Hepatocyte (in vitro differentiated cells): ENCODE data around the gene SHROOM2. TPM values are rescaled to one million over a fixed set of nuclear protein-coding genes. Genes with fewer than 3 reads are reported as not detected.

Source experiments
- DNase-seq: peaks from one replicate; pipeline ENCODE4 v3.0.0-alpha.2; 2016; ENCODE audit warnings: low spot score
- H2AFZ ChIP-seq: fragments of 200-600 bp; sonication (generic); 2 replicates; pipeline ENCODE4 v1.6.0; 2016; ENCODE audit warnings: antibody characterized with exemption, mild to moderate bottlenecking
- H3K27ac ChIP-seq: fragments of 200-600 bp; sonication (generic); 2 replicates; pipeline ENCODE4 v1.5.1; 2016; ENCODE audit warnings: mild to moderate bottlenecking
- H3K27me3 ChIP-seq: fragments of 200-600 bp; sonication (generic); 2 replicates; pipeline ENCODE4 v1.6.1; 2016
- H3K36me3 ChIP-seq: fragments of 200-600 bp; sonication (generic); replicated peaks from 2 replicates; pipeline ENCODE4 v1.5.1; 2016; ENCODE audit warnings: low read depth; ENCODE audit not compliant: insufficient read depth
- H3K4me1 ChIP-seq: fragments of 200-600 bp; sonication (generic); 2 replicates; pipeline ENCODE4 v1.5.1; 2016; ENCODE audit warnings: mild to moderate bottlenecking, moderate library complexity; ENCODE audit not compliant: insufficient read depth
- H3K4me2 ChIP-seq: fragments of 200-600 bp; sonication (generic); 2 replicates; pipeline ENCODE4 v1.6.0; 2016
- H3K4me3 ChIP-seq: fragments of 200-600 bp; sonication (generic); 2 replicates; pipeline ENCODE4 v1.5.1; 2016; ENCODE audit warnings: mild to moderate bottlenecking
- H3K79me2 ChIP-seq: fragments of 200-600 bp; sonication (generic); 2 replicates; pipeline ENCODE4 v1.6.0; 2017; ENCODE audit warnings: mild to moderate bottlenecking
- H3K9me2 ChIP-seq: fragments of 200-600 bp; sonication (generic); replicated peaks from 2 replicates; pipeline ENCODE4 v1.6.0; 2017; ENCODE audit warnings: mild to moderate bottlenecking; ENCODE audit not compliant: insufficient read depth
- H3K9me3 ChIP-seq: fragments of 200-600 bp; sonication (generic); 2 replicates; pipeline ENCODE4 v1.5.1; 2016; ENCODE audit warnings: low read depth, mild to moderate bottlenecking
- H4K20me1 ChIP-seq: fragments of 200-600 bp; sonication (generic); 2 replicates; pipeline ENCODE4 v1.6.0; 2016; ENCODE audit warnings: mild to moderate bottlenecking; ENCODE audit not compliant: insufficient read depth, poor library complexity, severe bottlenecking
- CTCF ChIP-seq: fragments of 200-600 bp; sonication (generic); IDR thresholded peaks from 2 replicates; pipeline ENCODE4 v1.5.1; 2016; ENCODE audit warnings: antibody characterized with exemption, mild to moderate bottlenecking; ENCODE audit not compliant: poor library complexity
- EZH2 ChIP-seq: fragments of 200-600 bp; sonication (generic); IDR thresholded peaks from 2 replicates; pipeline ENCODE4 v1.6.1; 2016; ENCODE audit warnings: antibody characterized with exemption, mild to moderate bottlenecking, borderline replicate concordance
- EZH2phosphoT487 ChIP-seq: fragments of 200-600 bp; sonication (generic); IDR thresholded peaks from one replicate; pipeline ENCODE4 v1.6.1; 2018; ENCODE audit warnings: antibody characterized with exemption, mild to moderate bottlenecking, low read depth, moderate library complexity; ENCODE audit not compliant: unreplicated experiment, severe bottlenecking
- WGBS: methylation state at CpG from one replicate; pipeline ENCODE4 v1.1.6; 2016; ENCODE audit warnings: low lambda C conversion rate; ENCODE audit errors: missing lambda C conversion rate; 5-methylcytosine and 5-hydroxymethylcytosine counted together
- polyA plus RNA-seq: library from polyadenylated mRNA; unstranded; fragments of >200 nt; fragmentation: Nextera tagmentation; extraction: Ambion mirVana; gene quantifications from 2 replicates; pipeline ENCODE4 v1.2.1, GENCODE V29; 2016
- total RNA-seq: library from RNA; depleted of rRNA; stranded (reverse); fragments of >200 nt; gene quantifications from 2 replicates; pipeline ENCODE4 v1.2.3, GENCODE V29; 2014

SHROOM2 gene
- total and polyA plus RNA-seq, 2 experiments from 2014 or later: 6.9 to 8.5 TPM

GRCh38 chrX:9873952-9874351, 87.7 kb downstream of the SHROOM2 start:
- peaks cover 3% of the 10 kb centered on the region for H3K79me2 ChIP-seq
- H3K4me2 ChIP-seq: no peak overlapping the region
- no peak overlapping the region for H2AFZ ChIP-seq
- no peaks in the 10 kb centered on the region for H3K9me2 ChIP-seq
- H3K36me3 ChIP-seq: no peaks in the 10 kb centered on the region
- H3K4me3 ChIP-seq: no peak overlapping the region
- H3K9me3 ChIP-seq: no peaks in the 10 kb centered on the region
- WGBS: 59% methylated on average over 9 of the region's 9 CpGs
- H3K4me1 ChIP-seq: no peaks in the 10 kb centered on the region
- no peak for DNase-seq
- H3K27ac ChIP-seq: no peak overlapping the region
- H4K20me1 ChIP-seq: no peaks in the 10 kb centered on the region
- H3K27me3 ChIP-seq: no peaks in the 10 kb centered on the region
- TF ChIP-seq EZH2: no peak
- TF ChIP-seq CTCF: peak; percentile 32

GRCh38 chrX:9874483-9874882, 88.3 kb downstream of the SHROOM2 start:
- no peak overlapping the region for H3K27ac ChIP-seq
- H3K9me3 ChIP-seq: no peaks in the 10 kb centered on the region
- H4K20me1 ChIP-seq: no peaks in the 10 kb centered on the region
- DNase-seq: no peak
- no peak overlapping the region for H3K4me2 ChIP-seq
- H3K79me2 ChIP-seq: peaks cover under 1% of the 10 kb centered on the region
- no peaks in the 10 kb centered on the region for H3K36me3 ChIP-seq
- H3K27me3 ChIP-seq: no peaks in the 10 kb centered on the region
- no peak overlapping the region for H2AFZ ChIP-seq
- H3K4me1 ChIP-seq: no peaks in the 10 kb centered on the region
- TF ChIP-seq CTCF (no peak), EZH2 (no peak), EZH2phosphoT487 (no peak)
- H3K4me3 ChIP-seq: no peak overlapping the region
- WGBS: 78% methylated on average over 6 of the region's 6 CpGs
- H3K9me2 ChIP-seq: no peaks in the 10 kb centered on the region

GRCh38 chrX:9875801-9876200, 89.6 kb downstream of the SHROOM2 start:
- H3K79me2 ChIP-seq: no peaks in the 10 kb centered on the region
- no peak overlapping the region for H2AFZ ChIP-seq
- H3K4me2 ChIP-seq: no peak overlapping the region
- no peak overlapping the region for H3K27ac ChIP-seq
- no peak overlapping the region for H3K4me3 ChIP-seq
- H3K9me3 ChIP-seq: no peaks in the 10 kb centered on the region
- H3K4me1 ChIP-seq: no peaks in the 10 kb centered on the region
- no peaks in the 10 kb centered on the region for H3K9me2 ChIP-seq
- DNase-seq: no peak
- H3K36me3 ChIP-seq: no peaks in the 10 kb centered on the region
- no peaks in the 10 kb centered on the region for H3K27me3 ChIP-seq
- TF ChIP-seq EZH2 (no peak), EZH2phosphoT487 (no peak), CTCF (no peak)
- H4K20me1 ChIP-seq: no peaks in the 10 kb centered on the region
- WGBS: 59% methylated on average over 3 of the region's 3 CpGs

GRCh38 chrX:9876201-9876600, 90.0 kb downstream of the SHROOM2 start:
- no peak for TF ChIP-seq EZH2
- no peak for TF ChIP-seq CTCF
- no peak for TF ChIP-seq EZH2phosphoT487
- Histone ChIP-seq H3K4me2 (no peak overlapping the region), H3K9me3 (no peaks in the 10 kb centered on the region), H2AFZ (no peak overlapping the region), H3K36me3 (no peaks in the 10 kb centered on the region), H3K27ac (no peak overlapping the region), H4K20me1 (no peaks in the 10 kb centered on the region), H3K4me1 (no peaks in the 10 kb centered on the region), H3K27me3 (no peaks in the 10 kb centered on the region), H3K79me2 (no peaks in the 10 kb centered on the region), H3K4me3 (no peak overlapping the region), H3K9me2 (no peaks in the 10 kb centered on the region)
- 71% methylated on average over 4 of the region's 4 CpGs for WGBS
- DNase-seq: no peak
